Astrocyte of the spinal cord (primary cell): ENCODE results near the gene BLM.
"Not testable (repeated sequence)": the region's sequence is repeated elsewhere in the genome, so short reads cannot be mapped to it uniquely, and the experiment has no call there.

Experiments used
- DNase-seq: peaks from one replicate; pipeline ENCODE4 v3.0.0; 2011; ENCODE audit warnings: low read depth, low spot score
- H3K4me3 ChIP-seq: 2 replicates; pipeline ENCODE4 v1.5.1; 2011; ENCODE audit warnings: low read depth, mild to moderate bottlenecking, low read length, moderate library complexity
- in situ Hi-C: cut with HindIII; loops from 2 replicates; pipeline ENCODE4 v1.10.0; 2017; ENCODE audit warnings: low sequenced_read_pairs
- TF ChIP-seq, protein P1 (sequence below): IDR thresholded peaks from 2 replicates; pipeline ENCODE4 v1.5.1; 2012; ENCODE audit warnings: low read depth, mild to moderate bottlenecking, low read length, inconsistent platforms

BLM gene

DNA sequence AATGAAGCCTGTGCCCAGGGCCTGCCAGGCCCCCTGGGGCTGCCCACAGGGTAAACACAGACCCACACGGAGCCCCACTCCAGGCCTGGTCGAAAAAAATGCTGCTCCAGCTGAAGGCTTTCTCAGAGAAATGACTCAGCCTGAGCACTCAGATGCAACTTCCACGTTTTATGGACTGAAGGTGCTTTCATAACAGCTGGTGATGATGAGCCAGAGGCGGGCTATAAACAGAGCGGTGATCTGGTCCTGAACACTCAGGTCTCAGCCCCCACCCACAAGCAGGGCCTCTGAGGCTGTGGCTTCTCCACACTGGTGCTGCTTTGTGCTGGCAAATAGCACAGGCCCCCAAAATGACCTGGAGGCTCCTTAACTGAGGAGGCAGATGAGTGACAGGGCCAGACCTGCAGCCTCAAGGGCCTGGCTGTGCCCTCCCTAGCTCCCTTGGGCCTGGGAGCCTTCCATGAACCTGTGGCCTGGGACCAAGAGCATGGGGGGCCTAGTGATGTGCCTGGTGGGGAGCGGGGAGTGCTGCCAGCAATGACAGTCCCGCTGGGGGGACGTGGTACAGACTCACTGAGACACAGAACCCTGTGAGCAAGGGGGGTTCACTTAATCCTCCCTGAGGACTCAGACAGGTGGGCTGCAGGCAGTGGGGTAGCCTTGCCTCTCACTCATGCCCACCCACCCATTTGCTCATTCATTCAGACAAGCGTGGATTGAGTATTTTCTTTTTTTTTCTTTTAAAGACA lies 128.2 kb downstream of the BLM start:
- TF ChIP-seq, protein P1, sequence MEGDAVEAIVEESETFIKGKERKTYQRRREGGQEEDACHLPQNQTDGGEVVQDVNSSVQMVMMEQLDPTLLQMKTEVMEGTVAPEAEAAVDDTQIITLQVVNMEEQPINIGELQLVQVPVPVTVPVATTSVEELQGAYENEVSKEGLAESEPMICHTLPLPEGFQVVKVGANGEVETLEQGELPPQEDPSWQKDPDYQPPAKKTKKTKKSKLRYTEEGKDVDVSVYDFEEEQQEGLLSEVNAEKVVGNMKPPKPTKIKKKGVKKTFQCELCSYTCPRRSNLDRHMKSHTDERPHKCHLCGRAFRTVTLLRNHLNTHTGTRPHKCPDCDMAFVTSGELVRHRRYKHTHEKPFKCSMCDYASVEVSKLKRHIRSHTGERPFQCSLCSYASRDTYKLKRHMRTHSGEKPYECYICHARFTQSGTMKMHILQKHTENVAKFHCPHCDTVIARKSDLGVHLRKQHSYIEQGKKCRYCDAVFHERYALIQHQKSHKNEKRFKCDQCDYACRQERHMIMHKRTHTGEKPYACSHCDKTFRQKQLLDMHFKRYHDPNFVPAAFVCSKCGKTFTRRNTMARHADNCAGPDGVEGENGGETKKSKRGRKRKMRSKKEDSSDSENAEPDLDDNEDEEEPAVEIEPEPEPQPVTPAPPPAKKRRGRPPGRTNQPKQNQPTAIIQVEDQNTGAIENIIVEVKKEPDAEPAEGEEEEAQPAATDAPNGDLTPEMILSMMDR: no peak
- peak; percentile 86 for DNase-seq
- in situ Hi-C loops: no loop called here
- H3K4me3 ChIP-seq: no peak overlapping the region

GRCh38 chr15:90849424-90849823 lies 132.3 kb downstream of the BLM start:
- in situ Hi-C loops, DNase-seq, H3K4me3 ChIP-seq: not testable (repeated sequence)

DNA sequence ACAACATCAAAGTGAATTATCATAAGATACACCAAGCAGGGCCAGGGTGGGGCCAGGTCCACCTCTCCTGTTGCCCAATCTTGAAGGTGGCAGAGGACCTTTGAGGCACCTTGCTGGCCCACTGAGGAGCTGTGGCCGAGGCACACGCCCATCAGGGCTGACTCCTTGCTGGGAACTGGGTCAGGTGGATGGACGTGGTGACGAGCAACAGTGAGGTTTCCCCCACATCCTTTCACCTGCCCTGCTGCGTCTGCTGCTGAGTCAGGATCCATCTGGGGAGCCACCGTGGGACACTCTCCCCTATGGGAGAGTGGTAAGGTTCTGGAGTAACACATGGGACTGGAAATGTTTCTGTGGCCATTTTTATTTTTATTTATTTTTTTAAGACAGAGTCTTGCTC lies 134.0 kb downstream of the BLM start:
- in situ Hi-C loops: no loop called here
- TF ChIP-seq, protein P1: no peak
- no peak for DNase-seq
- H3K4me3 ChIP-seq: no peak overlapping the region

DNA sequence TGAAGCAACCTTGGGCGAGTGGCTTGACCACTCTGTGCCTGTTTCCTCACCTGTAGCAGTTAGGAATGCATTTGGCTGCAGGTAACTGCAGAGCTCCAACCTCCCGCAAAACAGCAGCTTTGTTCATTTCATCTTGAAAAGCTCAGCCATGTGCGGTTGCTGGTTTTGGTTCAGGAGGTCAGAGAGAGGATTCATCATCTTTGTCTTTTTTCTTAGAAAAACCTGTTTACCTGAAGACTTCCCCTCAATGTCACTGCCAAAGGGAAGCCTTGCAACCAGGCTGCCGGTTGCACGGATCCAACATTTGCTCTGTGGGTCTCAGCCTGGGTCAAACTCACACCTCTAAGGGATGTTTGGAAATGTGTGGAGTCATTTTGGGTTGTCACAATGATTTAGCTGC lies 134.8 kb downstream of the BLM start:
- no peak overlapping the region for H3K4me3 ChIP-seq
- TF ChIP-seq, protein P1: no peak
- DNase-seq: no peak
- in situ Hi-C loops: no loop called here

- H3K4me3 ChIP-seq: no peak overlapping the region
- TF ChIP-seq, protein P1: no peak
- in situ Hi-C loops: no loop called here
- DNase-seq: no peak
Observed at GRCh38 chr15:90855139-90855538, 138.0 kb downstream of the BLM start.

DNA sequence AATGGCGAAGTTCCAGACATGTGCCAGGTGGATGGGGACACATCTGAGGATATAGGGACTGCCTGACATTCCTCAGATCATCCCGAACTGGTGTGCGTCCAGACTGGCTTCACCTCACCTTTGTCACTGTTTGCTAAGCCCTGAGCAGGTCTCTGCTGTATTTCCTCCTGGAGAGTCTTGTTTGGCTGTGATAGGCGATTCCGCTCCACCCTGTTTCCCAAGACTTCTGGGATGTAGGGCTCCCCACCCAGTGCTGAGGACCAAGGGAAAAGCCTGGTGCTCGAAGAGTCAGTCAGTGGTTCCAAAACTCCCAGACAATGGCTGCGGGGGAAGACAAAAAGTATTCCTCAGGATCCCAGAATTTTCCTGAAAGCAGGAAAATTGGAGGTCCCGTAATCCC lies 140.2 kb downstream of the BLM start:
- no peak overlapping the region for H3K4me3 ChIP-seq
- DNase-seq: no peak
- in situ Hi-C loops: no loop called here
- TF ChIP-seq, protein P1: no peak

DNA sequence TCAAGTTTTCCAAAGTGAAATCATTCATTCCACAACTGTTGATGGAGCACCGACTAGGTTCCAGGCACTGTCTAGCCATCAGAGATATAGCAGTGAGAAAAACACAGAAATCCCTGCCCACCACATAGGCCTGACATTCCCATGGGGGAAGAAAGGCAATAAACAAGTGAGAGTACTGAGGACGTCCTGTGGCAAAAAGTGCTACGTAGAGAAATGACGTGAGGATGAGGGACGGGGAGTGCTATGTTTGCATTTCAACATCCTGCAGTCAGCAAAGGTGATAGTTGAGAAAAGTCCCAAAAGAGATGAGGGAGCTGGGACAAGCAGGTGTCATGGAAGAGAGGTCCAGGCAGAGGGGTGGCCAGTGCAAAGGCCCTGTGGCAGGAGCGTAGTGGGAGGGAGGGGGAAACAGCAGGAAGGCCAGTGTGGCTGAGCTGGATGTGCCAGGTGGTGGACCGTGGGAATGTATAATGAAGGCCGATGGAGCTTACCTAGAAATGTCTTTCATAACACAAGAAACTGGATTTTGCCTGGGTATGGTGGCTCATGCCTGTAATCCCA lies 140.8 kb downstream of the BLM start:
- TF ChIP-seq, protein P1: no peak
- DNase-seq: no peak
- in situ Hi-C loops: no loop called here
- H3K4me3 ChIP-seq: no peak overlapping the region
